Left ventricle myocardium inferior (tissue), 1 donor: Measurements from ENCODE around the gene CCNF. TPM values are rescaled to one million over a fixed set of nuclear protein-coding genes. Genes with fewer than 3 reads are reported as not detected.

Experiments
- DNase-seq: peaks from one replicate; pipeline ENCODE4 v3.0.0-alpha.2; 2020
- H3K27ac ChIP-seq: fragments of 200-600 bp; replicated peaks from 2 replicates; pipeline ENCODE4 v1.8.0; 2021
- H3K27me3 ChIP-seq: fragments of 200-600 bp; 2 replicates; pipeline ENCODE4 v1.8.0; 2021; ENCODE audit warnings: low read depth
- H3K36me3 ChIP-seq: fragments of 200-600 bp; 2 replicates; pipeline ENCODE4 v1.8.0; 2021
- H3K4me1 ChIP-seq: fragments of 200-600 bp; 2 replicates; pipeline ENCODE4 v1.8.0; 2021
- H3K4me3 ChIP-seq: fragments of 200-600 bp; 2 replicates; pipeline ENCODE4 v1.8.0; 2021; ENCODE audit warnings: mild to moderate bottlenecking, moderate library complexity
- H3K9me3 ChIP-seq: fragments of 200-600 bp; replicated peaks from 2 replicates; pipeline ENCODE4 v1.8.0; 2021
- CTCF ChIP-seq: fragments of 200-600 bp; IDR thresholded peaks from 2 replicates; pipeline ENCODE4 v1.8.0; 2021; ENCODE audit warnings: antibody characterized with exemption, mild to moderate bottlenecking, borderline replicate concordance
- intact Hi-C: fragments of 100-400 bp; cut with micrococcal nuclease; formaldehyde crosslinking; loops from one replicate; pipeline ENCODE4 v1.11.0; 2022
- total RNA-seq: library from RNA; stranded (reverse); fragmentation: NEBNext Ultra II Directional; extraction: Animal tissue kit (Norgen Biotek cat#: 25700); gene quantifications from one replicate; pipeline ENCODE4 v1.2.1, GENCODE V29; 2021
- donor health status: DM: no; HTN: yes; CAD: no; lungs with severe emphysema.

The CCNF gene
- total RNA-seq, 1 donor from 2014 or later: 0.96 TPM

DNA sequence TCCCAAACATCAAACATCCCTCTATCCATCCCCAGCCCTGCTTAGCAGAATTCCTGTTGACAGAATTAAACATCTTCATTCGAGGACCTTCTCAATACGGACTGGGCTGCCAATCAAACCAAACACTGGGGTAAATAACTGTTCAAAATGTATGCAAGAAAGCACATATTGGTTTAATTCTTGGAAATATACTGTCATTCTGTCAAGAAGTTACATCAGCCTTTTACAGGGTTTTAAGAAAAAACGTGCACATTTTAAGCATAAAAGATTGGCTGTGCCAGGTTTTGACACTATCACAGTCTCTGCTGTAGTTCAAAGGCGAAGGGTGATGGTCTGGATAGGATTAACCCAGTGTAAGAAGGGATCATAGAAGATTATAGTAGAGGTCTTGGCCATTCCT lies 25.1 kb upstream of the CCNF start:
- DNase-seq: no peak
- no peaks in the 10 kb centered on the region for H3K9me3 ChIP-seq
- no peak for TF ChIP-seq CTCF
- intact Hi-C loops: no loop called here
- no peak overlapping the region for H3K4me3 ChIP-seq
- H3K36me3 ChIP-seq: no peaks in the 10 kb centered on the region
- no peaks in the 10 kb centered on the region for H3K4me1 ChIP-seq
- H3K27ac ChIP-seq: no peak overlapping the region
- no peaks in the 10 kb centered on the region for H3K27me3 ChIP-seq

- Histone ChIP-seq H3K9me3 (no peaks in the 10 kb centered on the region), H3K27ac (no peak overlapping the region), H3K27me3 (peaks cover 46% of the 10 kb centered on the region), H3K4me3 (no peak overlapping the region), H3K4me1 (no peaks in the 10 kb centered on the region), H3K36me3 (no peaks in the 10 kb centered on the region)
- intact Hi-C loops: no loop called here
- no peak for DNase-seq
- TF ChIP-seq CTCF: no peak
These were observed 14.2 kb upstream of the CCNF start for GRCh38 chr16:2415085-2415484.

DNA sequence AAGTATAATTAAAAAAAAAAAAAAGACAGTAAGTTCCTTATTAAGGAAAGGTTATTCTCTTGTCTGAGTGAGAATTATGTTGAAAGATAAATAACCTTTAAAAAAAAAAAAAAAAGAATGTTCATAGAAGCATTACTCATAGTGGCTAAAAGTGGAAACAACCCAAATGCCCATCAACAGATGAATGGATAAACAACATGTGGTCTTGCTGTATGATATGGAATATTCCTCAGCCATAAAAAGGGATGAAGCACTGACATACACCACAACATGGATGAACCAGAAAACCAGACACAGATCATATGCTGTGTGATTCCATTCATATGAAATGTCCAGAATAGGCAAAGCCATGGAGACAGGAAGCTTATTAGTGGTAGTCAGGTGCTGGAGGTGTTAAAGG lies 9.2 kb upstream of the CCNF start:
- no peak for TF ChIP-seq CTCF
- Histone ChIP-seq H3K36me3 (no peaks in the 10 kb centered on the region), H3K4me1 (no peaks in the 10 kb centered on the region), H3K4me3 (no peak overlapping the region), H3K9me3 (no peaks in the 10 kb centered on the region), H3K27me3 (peaks cover 28% of the 10 kb centered on the region), H3K27ac (no peak overlapping the region)
- intact Hi-C loops: no loop called here
- no peak for DNase-seq

GRCh38 chr16:2422123-2422867 lies 7.0 kb upstream of the CCNF start:
- intact Hi-C loops: no loop called here
- H3K27ac ChIP-seq: no peak overlapping the region
- H3K27me3 ChIP-seq: peaks cover 7% of the 10 kb centered on the region
- no peak for DNase-seq
- no peaks in the 10 kb centered on the region for H3K9me3 ChIP-seq
- TF ChIP-seq CTCF: no peak
- no peaks in the 10 kb centered on the region for H3K4me1 ChIP-seq
- no peaks in the 10 kb centered on the region for H3K36me3 ChIP-seq
- no peak overlapping the region for H3K4me3 ChIP-seq

GRCh38 chr16:2424061-2425007 lies 4.9 kb upstream of the CCNF start:
- no peak for DNase-seq
- peaks cover 8% of the 10 kb centered on the region for H3K4me1 ChIP-seq
- no peak overlapping the region for H3K4me3 ChIP-seq
- intact Hi-C loops: no loop called here
- no peak for TF ChIP-seq CTCF
- H3K9me3 ChIP-seq: no peaks in the 10 kb centered on the region
- no peaks in the 10 kb centered on the region for H3K36me3 ChIP-seq
- no peak overlapping the region for H3K27ac ChIP-seq
- H3K27me3 ChIP-seq: no peaks in the 10 kb centered on the region
